A549 treated with RU486 at 1 μM for 4 hours (cell line): Measurements from ENCODE around the gene TMEM196. TPM values are rescaled to one million over a fixed set of nuclear protein-coding genes. Genes with fewer than 3 reads are reported as not detected.

Experiments
- total RNA-seq: library from RNA; stranded (reverse); fragments of 200-300 nt; extraction: Qiagen RNA extraction; gene quantifications from 5 replicates; pipeline ENCODE4 v1.2.3, GENCODE V29; 2022; ENCODE audit warnings: low read depth

Gene TMEM196
- not detected in 5 replicates for total RNA-seq

DNA sequence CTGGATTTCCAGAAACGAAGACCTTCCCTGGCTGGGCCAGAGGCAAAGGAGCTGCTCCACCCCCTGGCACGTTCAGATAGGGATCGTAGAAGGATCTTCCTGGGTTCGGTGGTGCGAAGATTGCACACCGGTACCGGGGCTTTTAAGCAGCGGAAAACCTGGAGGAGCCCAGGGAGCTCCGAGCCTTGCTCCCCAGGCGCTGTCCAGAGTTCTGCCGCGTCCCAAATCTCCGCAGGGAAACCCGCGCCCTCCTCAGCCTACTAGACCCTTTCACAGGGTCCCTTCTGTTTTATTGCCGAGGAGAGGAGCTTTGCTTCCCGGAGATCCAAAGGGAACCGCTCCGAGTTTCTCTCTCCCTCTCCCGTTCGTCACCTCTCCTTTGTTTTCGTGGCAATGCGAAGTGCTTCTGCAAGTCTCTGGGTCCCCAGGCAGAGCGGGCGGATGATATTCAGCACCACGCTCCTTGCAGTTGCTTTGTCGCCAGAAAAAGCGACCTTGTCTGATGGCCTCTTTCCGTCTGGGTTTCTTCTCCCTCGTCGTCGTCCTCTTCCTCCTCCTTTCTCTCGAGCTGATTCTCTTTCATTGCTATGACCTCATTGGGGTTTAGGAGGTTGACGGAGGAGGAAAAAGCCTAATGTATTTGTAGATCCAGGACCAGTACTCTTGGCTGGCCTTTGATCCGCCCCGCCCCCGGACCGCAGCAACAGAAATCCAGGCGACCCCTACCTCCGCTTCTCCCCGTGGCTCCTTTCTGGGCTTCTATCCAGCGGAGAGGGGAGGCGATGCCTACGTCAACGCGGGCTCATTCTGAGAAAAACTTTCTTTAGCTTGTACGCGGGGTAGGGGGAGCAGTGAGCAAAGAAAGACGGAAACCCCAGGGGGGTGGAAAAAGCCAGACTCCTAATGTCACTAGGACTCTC is at the start of gene TMEM196:
Gene TMEM196, minus strand, starts transcription at position 777 of the 920 bp plus-strand sequence. CDS start 921 bp downstream, outside the sequence.

DNA sequence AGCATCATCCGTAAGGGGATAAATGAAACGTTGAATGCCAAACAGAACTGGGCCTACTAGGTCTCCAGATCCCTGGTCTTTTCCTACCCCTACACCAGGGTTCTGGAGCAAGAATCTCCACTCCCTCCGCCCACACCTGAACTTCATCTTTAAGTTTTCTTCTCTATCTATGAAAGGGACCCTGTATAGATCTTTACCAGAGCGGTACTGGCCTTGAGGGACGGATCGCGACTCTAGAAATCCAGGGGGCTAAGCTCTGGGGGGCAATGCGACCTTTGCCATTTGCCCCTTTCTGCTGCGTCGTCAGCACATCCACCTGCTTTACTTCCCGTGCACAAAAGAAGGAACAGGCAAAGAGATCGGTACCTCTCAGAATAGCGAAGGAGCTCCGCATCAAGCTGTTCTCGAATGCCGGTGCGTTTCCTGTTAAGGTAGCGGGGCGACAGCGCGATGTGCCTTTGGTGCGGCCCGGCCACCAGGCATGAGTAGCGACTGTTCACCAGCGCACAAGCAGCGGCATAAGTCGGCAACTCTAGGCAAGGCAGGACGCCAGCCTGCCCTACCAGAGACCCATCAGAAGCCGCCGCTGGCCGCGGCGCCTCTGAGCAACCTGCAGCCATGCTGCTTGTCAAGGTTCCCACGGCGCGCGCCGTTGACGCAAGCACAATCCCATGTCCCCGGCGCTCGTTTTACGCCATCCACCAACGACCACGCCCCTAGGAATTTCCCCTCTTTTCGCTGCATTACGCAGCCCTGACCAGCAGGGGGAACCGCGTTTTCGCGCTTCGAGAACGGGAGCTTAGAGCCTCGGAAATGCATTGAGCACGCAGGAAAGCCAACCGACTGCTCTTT is 64.8 kb downstream of the TMEM196 start, which contains the start of gene POLR1F:
Gene POLR1F, minus strand, starts transcription at position 641 of the 852 bp plus-strand sequence. Its CDS starts 21 bp downstream, at position 620.

Other genes with a start within 250 kb of the TMEM196 start
- gene POLR1F, start 64.6 kb downstream of the TMEM196 start, total RNA-seq: 11.7 to 16.8 TPM (median 16.5 TPM) in 5 replicates